Choroid plexus epithelial cell (primary cell): ENCODE data around the gene CEP164.
A peak's percentile ranks its signal among the peaks of the same experiment; 100 is the strongest.

Experiments used
- DNase-seq: peaks from one replicate; pipeline ENCODE4 v3.0.0-alpha.2; 2010; ENCODE audit warnings: low read depth
- H3K4me3 ChIP-seq: 2 replicates; pipeline ENCODE4 v1.5.1; 2011; ENCODE audit warnings: low read depth, mild to moderate bottlenecking, control low read depth, low read length, moderate library complexity
- CTCF ChIP-seq: conservative IDR thresholded peaks from 2 replicates; pipeline ENCODE4 v1.5.1; 2011; ENCODE audit warnings: low read depth, mild to moderate bottlenecking, control low read depth, inconsistent platforms, low read length, moderate library complexity

Gene CEP164

GRCh38 chr11:117442049-117442868, 114.6 kb downstream of the CEP164 start:
- DNase-seq: no peak
- no peak overlapping the region for H3K4me3 ChIP-seq
- no peak for TF ChIP-seq CTCF

GRCh38 chr11:117442869-117443239, 115.2 kb downstream of the CEP164 start:
- no peak for DNase-seq
- H3K4me3 ChIP-seq: no peak overlapping the region
- no peak for TF ChIP-seq CTCF

- no peak overlapping the region for H3K4me3 ChIP-seq
- peak; percentile 75 for TF ChIP-seq CTCF
- DNase-seq: peak; percentile 69
These were observed 115.9 kb downstream of the CEP164 start for GRCh38 chr11:117443266-117444186.

- DNase-seq: no peak
- H3K4me3 ChIP-seq: no peak overlapping the region
- no peak for TF ChIP-seq CTCF
These were observed 116.6 kb downstream of the CEP164 start for GRCh38 chr11:117444256-117444655.

- H3K4me3 ChIP-seq: no peak overlapping the region
- no peak for DNase-seq
- no peak for TF ChIP-seq CTCF
These were observed 117.3 kb downstream of the CEP164 start for GRCh38 chr11:117444711-117445658.

GRCh38 chr11:117449111-117449693, 121.5 kb downstream of the CEP164 start:
- no peak for TF ChIP-seq CTCF
- H3K4me3 ChIP-seq: no peak overlapping the region
- peak; percentile 5 for DNase-seq
